AG08395 (cell line): ENCODE results near the gene SRRM5.
"Not testable (repeated sequence)": the region's sequence is repeated elsewhere in the genome, so short reads cannot be mapped to it uniquely, and the experiment has no call there.

Experiments used
- DNase-seq: peaks from one replicate; pipeline ENCODE4 v3.0.0; 2012; ENCODE audit warnings: mixed read lengths, low spot score

Gene SRRM5

GRCh38 chr19:43638995-43639518, 27.2 kb downstream of the SRRM5 start:
- no peak for DNase-seq

GRCh38 chr19:43639519-43640423, 27.9 kb downstream of the SRRM5 start, which contains the start of gene CADM4:
CADM4 (minus strand) TSS chr19:43639850; CDS start chr19:43639790, 60 bp downstream.
- DNase-seq, result no peak

DNA sequence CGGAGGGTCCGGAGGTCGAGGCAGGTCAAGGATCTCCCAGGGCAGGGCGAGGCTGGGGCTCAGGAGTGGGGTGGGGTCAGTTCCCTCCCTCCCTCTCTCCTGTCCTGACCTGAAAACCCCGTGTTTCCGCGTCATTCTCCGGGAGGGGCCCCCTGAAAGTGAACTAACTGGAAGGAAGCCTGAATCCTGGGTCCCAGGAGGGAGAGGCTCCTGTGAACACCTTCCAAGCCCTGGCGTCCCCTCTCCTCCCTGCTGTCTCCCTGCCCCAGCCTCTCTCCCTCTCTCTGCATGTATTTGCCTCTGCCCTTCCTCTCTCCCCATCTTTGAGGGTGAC, 28.5 kb downstream of the SRRM5 start:
- DNase-seq, result no peak

DNA sequence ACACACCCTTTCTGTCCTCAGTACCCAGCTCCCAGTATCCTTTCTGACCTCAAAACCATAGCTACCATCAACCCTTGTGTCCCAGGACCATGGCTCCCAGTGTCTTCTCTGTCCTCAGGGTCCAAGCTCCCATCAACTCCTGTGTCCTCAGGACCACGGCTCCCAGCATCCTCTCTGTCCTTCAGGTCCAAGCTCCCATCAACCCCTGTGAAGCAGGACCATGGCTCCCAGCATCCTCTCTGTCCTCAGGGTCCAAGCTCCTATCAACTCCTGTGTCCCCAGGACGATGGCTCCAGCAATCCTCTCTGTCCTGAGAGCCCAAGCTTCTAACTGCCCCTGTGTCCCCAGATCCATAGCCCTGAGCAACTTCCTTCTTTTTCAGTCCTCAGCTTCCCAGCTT, 29.4 kb downstream of the SRRM5 start:
- DNase-seq, result no peak

- no peak for DNase-seq
Observed at GRCh38 chr19:43642531-43642930, 30.6 kb downstream of the SRRM5 start.

DNA sequence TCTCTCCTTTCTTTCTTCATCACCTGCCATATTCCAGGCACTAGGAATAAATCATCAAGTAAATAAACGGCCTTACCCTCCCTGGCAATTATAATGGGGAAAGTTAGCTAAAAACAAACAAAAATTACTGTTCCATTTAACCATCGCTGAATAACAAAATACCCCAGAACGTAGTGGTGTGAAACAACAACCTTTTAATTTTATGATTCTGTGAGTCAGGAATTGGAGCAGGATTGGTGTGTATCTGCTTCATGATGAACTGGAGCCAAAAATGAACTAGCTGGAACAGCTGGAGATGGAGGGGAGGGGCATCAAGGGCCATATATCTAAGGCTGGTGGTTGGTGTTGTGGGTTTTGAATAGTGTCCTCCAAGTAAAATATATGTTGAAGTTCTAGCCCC, 31.4 kb downstream of the SRRM5 start:
- DNase-seq, result no peak

- DNase-seq, result no peak
Observed at GRCh38 chr19:43644181-43644580, 32.3 kb downstream of the SRRM5 start.

GRCh38 chr19:43648633-43649032, 36.7 kb downstream of the SRRM5 start:
- no peak for DNase-seq

DNA sequence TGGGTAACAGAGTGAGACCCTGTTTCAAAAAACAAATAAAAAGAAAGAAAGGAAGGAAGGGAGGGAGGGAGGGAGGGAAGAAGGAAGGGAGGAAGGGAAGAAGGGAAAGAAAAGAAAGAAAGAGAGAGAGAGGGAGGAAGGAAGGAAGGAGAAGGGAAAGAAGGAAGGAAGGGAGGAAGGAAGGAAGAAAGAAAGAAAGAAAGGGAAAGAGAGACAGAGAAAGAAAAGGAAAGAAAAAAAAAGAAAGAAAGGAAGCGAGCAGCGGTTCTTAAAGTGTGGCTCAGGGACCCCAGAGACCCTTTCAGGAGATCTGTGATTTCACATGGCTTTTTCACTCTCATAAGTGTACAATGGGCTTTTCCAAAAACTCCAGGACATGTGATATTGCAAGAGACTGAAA, 37.6 kb downstream of the SRRM5 start:
- no peak for DNase-seq

DNA sequence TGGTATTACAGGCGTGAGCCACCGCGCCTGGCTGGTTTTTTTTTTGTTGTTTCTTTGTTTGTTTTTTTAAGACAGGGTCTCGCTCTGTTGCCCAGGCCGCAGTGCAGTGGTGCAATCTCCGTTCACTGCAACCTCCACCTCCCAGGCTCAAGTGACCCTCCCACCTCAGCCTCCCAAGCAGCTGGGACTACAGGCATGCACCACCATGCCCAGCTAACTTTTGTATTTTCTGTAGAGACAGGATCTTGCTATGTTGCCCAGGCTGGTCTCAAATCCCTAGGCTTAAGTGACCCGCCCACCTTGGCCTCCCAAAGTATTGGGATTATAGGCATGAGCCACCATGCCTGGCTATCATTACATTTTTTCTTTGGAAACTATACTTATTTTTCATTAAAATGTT, 38.4 kb downstream of the SRRM5 start:
- not testable (repeated sequence) for DNase-seq

- peak; percentile 72 for DNase-seq
Observed at GRCh38 chr19:43651758-43652545, 40.1 kb downstream of the SRRM5 start.

GRCh38 chr19:43652546-43652874, 40.6 kb downstream of the SRRM5 start:
- DNase-seq, result no peak

DNA sequence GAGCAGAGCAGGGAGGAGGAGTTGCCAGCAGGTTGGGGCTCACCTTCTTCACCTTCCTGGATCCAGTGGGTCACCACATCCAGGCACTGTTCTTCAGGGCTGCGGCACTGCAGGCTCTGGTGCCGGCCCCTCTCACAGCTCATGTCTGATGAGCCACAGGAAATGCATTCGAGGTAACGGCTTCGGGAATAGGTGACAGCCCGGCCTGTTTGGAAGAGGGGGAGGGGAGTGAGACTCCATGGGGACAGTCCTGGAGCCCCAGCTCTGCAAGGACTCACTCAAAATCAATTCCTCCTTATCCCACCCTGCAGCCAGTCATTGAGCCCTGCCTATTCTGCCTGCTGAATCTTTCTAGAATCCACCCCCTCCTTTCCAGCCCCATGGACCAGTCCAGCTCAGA, 44.5 kb downstream of the SRRM5 start:
- DNase-seq, result no peak

DNA sequence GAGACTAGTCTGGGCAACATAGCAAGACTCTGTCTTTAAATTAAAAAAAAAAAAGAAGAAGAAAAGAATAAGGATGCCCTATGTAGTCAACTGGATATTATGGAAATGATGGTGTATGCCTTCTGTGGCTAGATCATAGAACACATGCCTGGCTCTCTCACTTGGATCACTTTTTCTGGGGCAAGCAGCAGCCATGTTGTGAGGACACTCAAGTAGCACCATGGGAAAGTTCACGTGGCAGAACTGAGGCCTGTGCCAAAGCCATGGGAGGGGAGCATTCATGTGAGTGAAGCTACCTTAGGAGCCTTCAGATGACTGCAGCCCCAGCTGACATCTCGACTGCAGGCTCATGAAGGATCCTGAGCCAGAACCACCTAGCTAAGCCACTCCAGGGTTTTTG, 46.1 kb downstream of the SRRM5 start:
- no peak for DNase-seq

DNA sequence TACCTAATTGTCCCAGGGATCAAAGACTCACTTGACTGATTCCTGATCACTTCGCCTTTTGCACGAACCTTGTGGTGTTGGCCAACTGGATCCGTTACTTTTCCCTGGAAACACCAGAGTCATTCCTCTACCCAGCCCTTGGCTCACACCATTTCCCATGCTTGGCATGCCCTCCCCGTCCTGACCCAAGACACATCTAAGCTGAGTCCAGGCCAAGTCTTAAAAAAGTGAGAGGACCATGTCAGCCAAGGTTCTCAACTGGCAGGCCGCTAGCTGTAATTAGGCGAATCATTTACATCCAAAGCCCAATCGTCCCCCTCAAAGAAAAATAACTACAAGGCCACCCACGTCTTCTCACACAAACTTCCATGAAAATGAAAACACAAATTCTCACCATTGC, 46.6 kb downstream of the SRRM5 start:
- no peak for DNase-seq

GRCh38 chr19:43660301-43660970, 48.5 kb downstream of the SRRM5 start:
- no peak for DNase-seq

DNA sequence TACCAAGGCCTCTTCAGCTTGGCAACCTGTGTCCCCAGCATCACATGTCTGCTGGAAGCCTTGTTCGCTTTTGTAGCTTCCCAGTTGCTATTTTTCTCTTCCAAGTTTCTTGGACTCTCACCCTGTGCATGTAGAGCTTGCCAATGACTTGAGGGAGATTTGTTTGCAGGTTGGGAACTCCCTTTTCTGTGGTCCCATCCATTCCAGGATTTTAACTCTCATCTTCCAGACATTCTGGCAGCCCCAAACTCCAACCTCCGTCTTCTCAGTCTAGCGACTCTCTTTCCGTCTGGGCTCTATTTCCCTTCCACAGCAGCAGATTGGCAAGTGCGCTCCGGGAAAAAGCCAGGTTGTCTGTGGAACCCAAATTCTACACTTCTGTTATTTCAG, 49.1 kb downstream of the SRRM5 start:
- DNase-seq, result no peak

GRCh38 chr19:43662487-43662886, 50.6 kb downstream of the SRRM5 start:
- no peak for DNase-seq

- no peak for DNase-seq
Observed at GRCh38 chr19:43664018-43664417, 52.1 kb downstream of the SRRM5 start.
